GM21786 (cell line): Measurements from ENCODE around the gene MANBA.

ENCODE experiments used
- ATAC-seq: cut with Tn5 transposase; IDR thresholded peaks from one replicate; pipeline ENCODE4 v1.9.1; 2021; ENCODE audit not compliant: unreplicated experiment

Gene MANBA

GRCh38 chr4:102683881-102684609 lies 76.7 kb downstream of the MANBA start:
- ATAC-seq: no peak

GRCh38 chr4:102678695-102679335 lies 82.0 kb downstream of the MANBA start:
- ATAC-seq: no peak

- no peak for ATAC-seq
Measured at GRCh38 chr4:102678107-102678506, 82.7 kb downstream of the MANBA start.

- no peak for ATAC-seq
Measured at GRCh38 chr4:102675141-102675540, 85.6 kb downstream of the MANBA start.

GRCh38 chr4:102667001-102667400 lies 93.8 kb downstream of the MANBA start:
- ATAC-seq: no peak

- ATAC-seq: no peak
Measured at GRCh38 chr4:102665527-102665926, 95.2 kb downstream of the MANBA start.

GRCh38 chr4:102663073-102663472 lies 97.7 kb downstream of the MANBA start:
- ATAC-seq: no peak

GRCh38 chr4:102657206-102657605 lies 103.6 kb downstream of the MANBA start:
- ATAC-seq: no peak

- no peak for ATAC-seq
Measured at GRCh38 chr4:102647117-102647516, 113.7 kb downstream of the MANBA start.

- no peak for ATAC-seq
Measured at GRCh38 chr4:102642631-102643298, 118.0 kb downstream of the MANBA start.

GRCh38 chr4:102641793-102642192 lies 119.0 kb downstream of the MANBA start:
- no peak for ATAC-seq

- no peak for ATAC-seq
Measured at GRCh38 chr4:102640669-102641068, 120.1 kb downstream of the MANBA start.

GRCh38 chr4:102639598-102639997 lies 121.2 kb downstream of the MANBA start:
- no peak for ATAC-seq

- ATAC-seq: no peak
Measured at GRCh38 chr4:102638621-102639020, 122.1 kb downstream of the MANBA start.

GRCh38 chr4:102637391-102637790 lies 123.4 kb downstream of the MANBA start:
- no peak for ATAC-seq

- ATAC-seq: no peak
Measured at GRCh38 chr4:102633100-102633499, 127.7 kb downstream of the MANBA start.

- no peak for ATAC-seq
Measured at GRCh38 chr4:102632241-102633065, 128.3 kb downstream of the MANBA start.

GRCh38 chr4:102631616-102632015 lies 129.2 kb downstream of the MANBA start:
- no peak for ATAC-seq

- ATAC-seq: no peak
Measured at GRCh38 chr4:102629673-102630072, 131.1 kb downstream of the MANBA start.

- ATAC-seq: peak; percentile 29
Measured at GRCh38 chr4:102627831-102628523, 132.8 kb downstream of the MANBA start.
